LHCN-M2 (cell line): ENCODE measurements around the gene PROX2. TPM values are rescaled to one million over a fixed set of nuclear protein-coding genes. Genes with fewer than 3 reads are reported as not detected.

Experiments
- DNase-seq: peaks from one replicate; pipeline ENCODE4 v3.0.0-alpha.2; 2012; ENCODE audit warnings: low read depth
- total RNA-seq: library from RNA; depleted of rRNA; stranded (reverse); fragments of >200 nt; gene quantifications from 2 replicates; pipeline ENCODE4 v1.2.3, GENCODE V29; 2014

PROX2 gene
- total RNA-seq, 1 experiment from 2014 or later = not detected

- peak; percentile 84 for DNase-seq
Observed at GRCh38 chr14:74881431-74882102, 5.6 kb upstream of the PROX2 start, which contains the start of gene DLST. Gene DLST (plus strand): TSS chr14:74881916. CDS start chr14:74881954, 38 bp downstream.

GRCh38 chr14:74879427-74880182 is 3.7 kb upstream of the PROX2 start:
- DNase-seq = no peak

DNA sequence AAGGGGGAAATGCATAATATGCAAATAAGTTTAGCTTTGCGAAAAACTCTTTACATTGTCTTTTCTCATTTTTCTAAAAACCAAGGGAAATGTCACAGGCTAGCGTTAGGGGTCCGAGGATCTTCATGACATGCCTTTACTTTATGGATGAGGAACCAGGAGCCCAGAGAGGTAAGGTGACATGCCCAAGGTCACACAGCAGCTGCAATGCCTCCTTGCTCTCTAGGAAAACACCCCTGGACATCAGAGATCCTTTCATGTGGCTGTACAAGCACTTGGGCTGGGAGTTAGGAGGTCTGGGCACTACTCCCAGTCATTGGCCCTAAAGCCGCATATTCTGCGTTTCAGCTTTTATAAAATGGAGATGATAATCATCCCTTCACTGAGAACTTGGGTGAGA is 741 bp downstream of the PROX2 start:
- no peak for DNase-seq

- DNase-seq = no peak
Observed at GRCh38 chr14:74871819-74872218, 4.1 kb downstream of the PROX2 start.

DNA sequence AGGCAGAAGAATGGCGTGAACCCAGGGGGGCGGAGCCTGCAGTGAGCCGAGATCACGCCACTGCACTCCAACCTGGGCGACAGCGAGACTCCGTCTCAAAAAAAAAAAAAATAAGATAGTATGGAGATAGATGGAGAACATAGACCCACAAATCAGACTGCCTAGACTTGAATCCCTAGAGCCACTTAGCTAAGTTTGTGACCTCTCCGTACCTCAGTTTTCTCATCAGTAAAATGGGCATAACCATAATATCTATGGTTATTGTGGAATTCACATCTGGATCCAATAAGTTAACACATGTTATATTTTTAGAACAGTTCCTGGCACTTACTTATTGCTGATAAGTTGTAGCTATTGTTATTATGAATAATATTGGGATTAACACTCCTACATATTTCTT is 7.2 kb downstream of the PROX2 start:
- DNase-seq = no peak

DNA sequence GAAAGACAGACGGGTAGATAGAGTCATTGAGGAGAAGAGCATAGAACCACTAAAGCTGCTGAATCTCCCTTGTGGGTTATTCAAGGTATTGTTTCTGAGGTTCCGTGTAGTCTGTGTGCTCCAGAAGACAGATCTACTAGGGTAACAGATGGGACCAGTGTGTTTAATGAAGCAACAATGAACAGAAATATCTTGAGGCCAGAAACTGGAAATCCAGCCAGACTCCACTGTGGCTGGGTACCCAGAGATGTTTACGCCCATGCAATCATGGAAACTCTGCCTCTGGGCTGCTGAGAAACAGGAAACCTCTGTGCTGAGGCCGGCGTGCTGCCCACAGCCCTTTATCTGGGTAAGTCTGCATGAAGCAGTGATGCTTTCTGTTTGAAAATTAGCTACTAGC is 8.3 kb downstream of the PROX2 start:
- DNase-seq = no peak

GRCh38 chr14:74866708-74867389 is 9.1 kb downstream of the PROX2 start:
- DNase-seq = no peak

DNA sequence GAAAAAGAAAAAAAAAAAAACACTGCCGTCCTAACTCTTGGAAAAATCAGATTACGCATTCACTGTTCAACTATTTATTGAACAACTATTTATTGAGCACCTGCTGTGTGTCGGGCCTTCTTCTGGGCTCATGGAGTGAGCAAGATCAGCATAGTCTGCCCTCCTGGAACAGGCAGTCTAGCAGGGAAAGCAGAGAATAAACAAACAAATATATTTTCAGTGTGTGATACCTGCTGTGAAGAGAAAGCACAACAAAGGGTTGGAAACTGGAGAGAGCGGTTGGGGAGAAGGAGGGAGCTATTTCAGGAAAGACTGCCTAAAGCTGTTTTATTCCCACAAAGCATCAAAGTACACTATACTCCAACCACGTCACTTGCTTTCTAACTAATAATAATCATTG is 10.8 kb downstream of the PROX2 start:
- DNase-seq = no peak

DNA sequence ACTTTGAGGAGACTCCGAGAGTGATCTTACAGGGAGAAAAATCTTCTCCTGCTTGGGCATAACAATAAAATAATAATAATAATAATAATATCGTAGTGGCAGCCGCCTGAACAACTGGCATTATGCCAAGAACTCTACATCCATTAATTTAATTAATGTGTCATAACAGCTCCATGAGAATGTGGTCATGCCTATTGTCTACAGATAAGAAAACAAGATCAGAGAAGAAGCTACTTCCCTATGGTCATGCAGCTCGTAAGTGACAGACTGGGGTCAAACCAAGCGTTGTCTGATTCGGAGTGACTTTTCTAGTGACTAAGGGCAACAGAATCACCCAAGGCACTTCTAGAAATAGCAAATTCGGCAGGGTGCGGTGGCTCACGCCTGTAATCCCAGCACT is 11.7 kb downstream of the PROX2 start:
- no peak for DNase-seq

DNA sequence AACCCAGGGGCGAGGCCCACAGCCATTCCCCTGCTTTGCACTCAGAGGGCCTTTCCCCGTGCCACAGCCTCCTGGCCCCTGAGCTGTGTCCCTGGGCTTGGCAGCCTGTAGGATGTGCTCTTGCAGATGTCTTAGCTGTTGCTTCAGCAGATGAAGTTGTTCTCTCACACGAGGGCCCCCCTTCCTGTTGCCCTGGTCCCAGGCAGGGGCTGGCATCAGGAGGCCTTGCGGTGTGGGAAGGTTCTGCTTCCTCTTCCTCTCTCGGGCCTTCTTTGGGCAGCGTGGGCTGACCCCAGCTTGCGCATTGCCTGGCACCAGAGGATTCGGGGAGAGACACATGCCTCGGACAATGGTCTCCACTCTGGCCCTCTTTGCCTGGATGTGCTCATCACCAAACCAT is 12.7 kb downstream of the PROX2 start:
- DNase-seq = no peak

DNA sequence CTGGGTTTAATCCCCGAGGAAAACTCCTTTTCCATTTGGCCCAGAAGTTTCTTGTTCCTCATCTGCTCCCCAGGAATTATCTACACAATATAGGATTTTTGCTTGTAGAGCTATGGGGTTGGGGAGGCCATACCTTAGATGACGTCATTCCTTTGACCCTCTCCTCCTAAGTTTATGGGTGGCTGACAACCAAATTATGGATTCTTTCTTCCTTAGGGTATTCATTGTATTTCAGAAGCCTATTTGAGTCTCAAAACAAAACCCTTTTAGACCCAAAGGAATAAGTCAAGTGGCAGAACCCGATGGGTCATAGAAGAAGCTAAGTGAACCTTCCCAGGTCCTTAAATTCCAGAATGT is 14.2 kb downstream of the PROX2 start:
- no peak for DNase-seq

DNA sequence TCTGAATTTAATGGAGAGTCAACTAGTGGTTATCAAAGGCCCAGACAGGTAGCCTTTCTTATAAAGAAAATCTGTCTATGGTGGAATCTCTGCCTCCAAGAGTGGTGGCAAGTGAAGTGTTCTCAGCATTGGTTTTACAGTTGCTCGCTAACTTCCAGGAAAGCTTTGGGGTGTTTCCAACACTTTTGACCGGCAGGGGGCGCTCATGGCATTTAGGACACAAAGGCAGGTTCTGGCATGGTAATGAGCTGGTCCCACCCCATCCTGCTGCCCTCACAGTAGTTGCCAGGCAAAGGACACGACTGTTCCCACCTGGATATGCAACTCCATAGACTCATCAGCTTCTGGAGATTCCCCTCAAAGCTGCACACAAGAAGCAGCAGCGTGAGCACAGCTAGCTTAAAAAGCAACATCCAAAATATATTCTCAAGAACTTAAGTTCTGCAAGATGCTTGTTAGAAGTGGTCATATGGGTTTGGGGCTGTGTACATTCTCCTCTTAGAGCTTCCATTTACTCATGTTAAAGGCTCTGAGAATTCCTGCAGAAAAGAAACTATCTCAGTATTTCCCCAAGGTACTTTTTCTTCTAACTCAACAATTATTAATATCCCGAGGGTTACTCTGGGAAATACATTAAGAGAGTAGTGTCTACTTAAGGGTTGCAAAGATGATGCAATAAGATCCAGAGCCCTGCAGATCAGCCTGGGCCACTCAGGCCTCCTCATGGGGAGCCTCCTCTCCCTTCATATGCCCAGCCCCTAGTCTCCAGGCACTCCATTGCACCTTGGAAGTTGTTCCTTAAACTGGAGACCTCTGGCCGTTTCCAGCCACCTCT is 14.8 kb downstream of the PROX2 start:
- DNase-seq = peak; percentile 77

GRCh38 chr14:74859757-74860552 is 16.0 kb downstream of the PROX2 start:
- DNase-seq = no peak

DNA sequence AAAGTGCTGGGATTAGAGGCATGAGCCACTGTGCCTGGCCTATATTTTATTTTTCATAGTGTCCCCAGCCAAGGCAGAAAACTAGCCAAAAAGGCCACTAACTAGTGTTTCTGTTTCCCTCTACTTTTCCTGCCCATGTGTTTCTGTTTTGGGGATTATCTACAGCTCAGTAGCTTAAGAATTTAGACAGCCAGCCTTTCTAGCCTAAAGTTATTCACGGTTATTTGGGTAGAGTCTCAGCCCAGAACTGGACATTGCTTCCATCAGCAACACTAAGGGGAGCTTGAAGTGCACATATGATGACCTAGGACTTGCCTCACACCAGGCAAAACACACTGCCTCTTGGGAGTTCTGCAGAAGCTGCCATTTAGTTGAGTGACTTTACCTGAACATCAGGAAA is 17.9 kb downstream of the PROX2 start:
- no peak for DNase-seq

DNA sequence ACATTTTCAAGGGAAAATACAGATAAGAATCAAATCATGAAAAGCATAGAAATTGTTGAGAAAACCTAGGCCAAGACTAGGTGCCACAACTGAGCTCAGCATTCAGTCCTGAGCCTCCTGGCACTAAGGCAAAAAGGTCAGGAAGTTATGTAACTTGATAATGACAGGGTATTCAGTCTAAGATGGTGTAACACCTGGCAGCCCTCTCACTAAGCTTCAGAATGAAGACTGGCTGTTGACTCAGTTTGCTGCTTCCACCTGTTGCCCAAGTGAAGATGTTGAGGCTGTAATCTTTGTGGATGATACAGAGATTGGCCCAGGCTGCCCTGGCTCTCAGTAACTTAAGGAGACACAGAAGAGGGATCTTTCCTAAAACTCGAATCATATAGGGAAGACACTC is 19.6 kb downstream of the PROX2 start:
- DNase-seq = no peak

DNA sequence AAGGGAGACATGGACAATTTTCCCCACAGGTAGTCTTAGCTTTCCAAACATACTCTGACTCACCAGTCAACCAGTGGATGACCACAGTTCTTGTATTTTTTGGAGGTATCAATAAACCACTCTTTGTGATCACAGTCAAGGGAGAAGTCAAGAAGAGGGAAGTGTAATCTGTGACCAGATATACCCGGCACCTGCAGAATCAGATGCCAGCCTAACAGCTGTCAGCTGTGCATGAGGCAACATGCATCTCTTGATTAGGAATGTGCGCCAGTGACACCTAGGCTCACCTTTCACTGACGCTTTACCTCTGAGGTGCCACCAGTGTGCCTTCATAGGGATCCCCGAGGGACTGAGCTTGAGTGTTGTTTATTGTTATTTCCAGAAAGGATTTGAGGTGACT is 20.0 kb downstream of the PROX2 start:
- DNase-seq = no peak

GRCh38 chr14:74855021-74855420 is 20.9 kb downstream of the PROX2 start:
- DNase-seq = no peak

- no peak for DNase-seq
Observed at GRCh38 chr14:74853581-74853980, 22.4 kb downstream of the PROX2 start.

DNA sequence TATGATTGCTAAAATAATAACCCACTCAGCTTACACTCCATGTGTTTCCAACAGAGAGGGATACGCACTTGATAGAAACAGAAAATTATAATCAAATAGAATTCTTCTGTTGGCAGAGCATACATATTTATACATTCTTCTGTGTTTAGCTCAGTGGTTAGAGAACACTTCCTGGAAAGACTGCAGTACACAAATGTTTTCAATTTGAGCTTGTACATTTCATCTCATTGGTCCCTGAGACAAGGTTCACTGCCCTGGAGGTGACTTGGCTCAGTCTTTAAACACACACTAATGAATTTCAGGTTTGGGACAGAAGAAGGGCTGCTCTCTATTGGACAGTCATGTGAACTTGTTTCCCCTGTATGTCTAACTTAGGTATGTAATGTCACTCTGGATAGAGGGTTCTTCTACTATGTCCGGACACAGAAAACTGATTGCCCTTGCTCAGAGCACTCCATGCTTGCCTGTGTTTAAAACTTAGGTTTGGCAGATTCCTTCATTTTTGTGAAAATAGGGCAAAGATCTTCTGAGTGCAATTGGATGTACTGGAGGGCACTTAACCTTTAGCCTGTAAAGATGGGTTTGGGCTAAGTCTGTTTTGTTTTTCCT is 22.9 kb downstream of the PROX2 start:
- DNase-seq = no peak

DNA sequence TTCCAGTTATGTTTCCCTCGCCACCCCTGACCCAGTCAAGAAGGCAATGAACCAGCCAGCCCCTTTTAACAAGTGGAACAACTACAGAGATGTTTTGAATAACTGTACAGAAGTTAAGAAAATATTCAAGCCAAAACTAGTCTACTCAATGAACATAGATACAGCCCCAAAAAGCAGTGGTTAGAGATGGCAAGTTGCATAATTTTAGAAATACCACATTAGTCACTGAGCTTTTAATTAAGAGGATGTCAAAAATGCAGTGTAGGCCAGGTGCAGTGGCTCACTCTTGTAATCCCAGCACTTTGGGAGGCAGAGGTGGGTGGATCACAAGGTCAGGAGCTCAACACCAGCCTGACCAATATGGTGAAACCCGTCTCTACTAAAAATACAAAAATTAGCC is 27.2 kb downstream of the PROX2 start:
- DNase-seq = no peak
